GM12873 (cell line): ENCODE results near the gene DMXL1.

Experiments
- CTCF ChIP-seq: IDR thresholded peaks from 2 replicates; pipeline ENCODE4 v1.5.1; 2012; ENCODE audit warnings: low read depth, mild to moderate bottlenecking, moderate library complexity, low read length, control low read depth; ENCODE audit not compliant: insufficient read depth; ENCODE audit errors: missing control alignments

Gene DMXL1

GRCh38 chr5:119070828-119071560 lies at the start of gene DMXL1:
TSS of gene DMXL1 (plus strand) at chr5:119071087. CDS start at chr5:119071570, 483 bp downstream.
- no peak for TF ChIP-seq CTCF

GRCh38 chr5:119021149-119021732 lies 49.6 kb upstream of the DMXL1 start:
- TF ChIP-seq CTCF: no peak

GRCh38 chr5:119022017-119022745 lies 48.7 kb upstream of the DMXL1 start:
- TF ChIP-seq CTCF: peak; percentile 58

GRCh38 chr5:119022773-119023172 lies 48.1 kb upstream of the DMXL1 start:
- TF ChIP-seq CTCF: no peak

- no peak for TF ChIP-seq CTCF
These were observed 42.3 kb upstream of the DMXL1 start for GRCh38 chr5:119028575-119028974.

GRCh38 chr5:119031011-119031886 lies 39.6 kb upstream of the DMXL1 start:
- no peak for TF ChIP-seq CTCF
